Activated B cell treated with CpG ODN at 0.5 μM for 24 hours (primary cell): ENCODE measurements around the gene DHH. TPM values are rescaled to one million over a fixed set of nuclear protein-coding genes. Genes with fewer than 3 reads are reported as not detected.

Experiments
- ATAC-seq: fragments of 200-7000 bp; cut with Tn5 transposase; one replicate; pipeline ENCODE4 v1.10.0; 2021; ENCODE audit warnings: low read depth, mild to moderate bottlenecking, moderate library complexity
- CTCF ChIA-PET: fragments of 350-600 bp; sonication (Branson Sonifier 250); formaldehyde crosslinking; loops from one replicate; lab custom pipeline; 2021; ENCODE audit warnings: antibody characterized with exemption; lab: Charles Lee
- POLR2A ChIA-PET: fragments of 350-600 bp; sonication (Branson Sonifier 250); formaldehyde crosslinking; loops from one replicate; lab custom pipeline; 2021; ENCODE audit warnings: antibody characterized with exemption; lab: Charles Lee
- DNase-seq: peaks from one replicate; pipeline ENCODE4 v3.0.0; 2022
- H3K27ac Mint-ChIP-seq: one replicate; pipeline ENCODE4 v1.8.0; 2020; ENCODE audit warnings: mixed read lengths
- H3K27me3 Mint-ChIP-seq: one replicate; pipeline ENCODE4 v1.8.0; 2021; ENCODE audit warnings: mixed read lengths
- H3K36me3 Mint-ChIP-seq: one replicate; pipeline ENCODE4 v1.8.0; 2021; ENCODE audit warnings: low read depth, mixed read lengths
- H3K4me1 Mint-ChIP-seq: one replicate; pipeline ENCODE4 v1.8.0; 2021; ENCODE audit warnings: mixed read lengths
- H3K4me3 Mint-ChIP-seq: one replicate; pipeline ENCODE4 v1.8.0; 2020; ENCODE audit warnings: mild to moderate bottlenecking, mixed read lengths
- H3K9me3 Mint-ChIP-seq: one replicate; pipeline ENCODE4 v1.8.0; 2020; ENCODE audit warnings: mixed read lengths
- intact Hi-C: fragments of 100-400 bp; cut with micrococcal nuclease; formaldehyde crosslinking; loops from one replicate; pipeline ENCODE4 v1.15.1; 2024
- total RNA-seq: library from RNA; stranded (reverse); gene quantifications from 2 replicates; pipeline ENCODE4 v1.2.3, GENCODE V29; 2022
- TF ChIP-seq, protein P1 (sequence below): fragments of 200-600 bp; IDR thresholded peaks from one replicate; pipeline ENCODE4 v1.8.0; 2022; ENCODE audit warnings: antibody characterized with exemption, mild to moderate bottlenecking

The DHH gene
- total RNA-seq, 1 donor from 2014 or later, result 0.09 TPM

DNA sequence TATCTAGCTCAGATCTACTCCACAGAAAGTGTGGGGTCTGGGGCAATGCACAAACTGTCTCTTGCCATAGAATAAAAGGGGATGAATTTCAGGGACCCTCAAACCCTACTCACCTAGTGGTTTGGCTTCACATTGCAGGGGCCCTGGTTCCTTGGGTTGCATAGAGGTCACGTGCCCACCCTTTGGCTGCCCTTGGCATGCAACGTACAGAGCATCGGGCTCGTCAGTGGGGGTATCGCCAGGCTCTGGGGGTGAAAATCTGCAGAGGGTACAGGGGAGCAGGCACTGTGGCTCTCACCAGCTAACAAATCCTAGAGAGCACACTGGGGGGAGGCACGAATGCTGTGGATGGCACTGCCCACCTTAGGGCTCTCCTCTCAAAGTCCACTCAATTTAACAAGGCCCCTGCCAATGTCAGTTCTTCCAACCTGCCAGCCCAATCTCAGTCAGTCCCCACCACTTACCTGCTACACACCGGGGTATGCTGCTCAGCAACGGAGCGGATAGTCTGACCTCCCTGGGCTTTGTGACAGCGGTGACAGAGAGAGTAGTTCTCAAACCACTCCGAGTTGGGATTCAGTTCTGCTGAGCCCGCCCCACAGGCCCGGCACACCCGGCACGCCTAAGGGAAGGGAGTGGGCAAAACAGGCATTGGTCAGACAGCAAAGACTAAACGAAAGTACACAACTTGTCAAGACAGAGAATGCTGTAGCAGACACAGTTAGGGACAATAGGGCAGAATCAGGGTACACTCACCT is 42.0 kb downstream of the DHH start:
- no peak for ATAC-seq
- H3K27me3 Mint-ChIP-seq, result no peaks in the 10 kb centered on the region
- POLR2A ChIA-PET, result no interaction called here
- CTCF ChIA-PET, result no interaction called here
- peaks cover 80% of the 10 kb centered on the region for H3K36me3 Mint-ChIP-seq
- no peak overlapping the region for H3K27ac Mint-ChIP-seq
- H3K4me3 Mint-ChIP-seq, result no peak overlapping the region
- H3K4me1 Mint-ChIP-seq, result peaks cover 32% of the 10 kb centered on the region
- intact Hi-C loops, result no loop called here
- DNase-seq, result no peak
- TF ChIP-seq, protein P1, sequence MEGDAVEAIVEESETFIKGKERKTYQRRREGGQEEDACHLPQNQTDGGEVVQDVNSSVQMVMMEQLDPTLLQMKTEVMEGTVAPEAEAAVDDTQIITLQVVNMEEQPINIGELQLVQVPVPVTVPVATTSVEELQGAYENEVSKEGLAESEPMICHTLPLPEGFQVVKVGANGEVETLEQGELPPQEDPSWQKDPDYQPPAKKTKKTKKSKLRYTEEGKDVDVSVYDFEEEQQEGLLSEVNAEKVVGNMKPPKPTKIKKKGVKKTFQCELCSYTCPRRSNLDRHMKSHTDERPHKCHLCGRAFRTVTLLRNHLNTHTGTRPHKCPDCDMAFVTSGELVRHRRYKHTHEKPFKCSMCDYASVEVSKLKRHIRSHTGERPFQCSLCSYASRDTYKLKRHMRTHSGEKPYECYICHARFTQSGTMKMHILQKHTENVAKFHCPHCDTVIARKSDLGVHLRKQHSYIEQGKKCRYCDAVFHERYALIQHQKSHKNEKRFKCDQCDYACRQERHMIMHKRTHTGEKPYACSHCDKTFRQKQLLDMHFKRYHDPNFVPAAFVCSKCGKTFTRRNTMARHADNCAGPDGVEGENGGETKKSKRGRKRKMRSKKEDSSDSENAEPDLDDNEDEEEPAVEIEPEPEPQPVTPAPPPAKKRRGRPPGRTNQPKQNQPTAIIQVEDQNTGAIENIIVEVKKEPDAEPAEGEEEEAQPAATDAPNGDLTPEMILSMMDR, result no peak
- no peaks in the 10 kb centered on the region for H3K9me3 Mint-ChIP-seq

GRCh38 chr12:49051777-49052438 is 42.7 kb downstream of the DHH start:
- ChIA-PET CTCF (no interaction called here), POLR2A (no interaction called here)
- ATAC-seq, result no peak
- TF ChIP-seq, protein P1, result no peak
- intact Hi-C loops, result no loop called here
- Mint-ChIP-seq H3K9me3 (no peaks in the 10 kb centered on the region), H3K4me3 (no peak overlapping the region), H3K27ac (no peak overlapping the region), H3K36me3 (peaks cover 86% of the 10 kb centered on the region), H3K27me3 (no peaks in the 10 kb centered on the region), H3K4me1 (peaks cover 25% of the 10 kb centered on the region)
- no peak for DNase-seq

DNA sequence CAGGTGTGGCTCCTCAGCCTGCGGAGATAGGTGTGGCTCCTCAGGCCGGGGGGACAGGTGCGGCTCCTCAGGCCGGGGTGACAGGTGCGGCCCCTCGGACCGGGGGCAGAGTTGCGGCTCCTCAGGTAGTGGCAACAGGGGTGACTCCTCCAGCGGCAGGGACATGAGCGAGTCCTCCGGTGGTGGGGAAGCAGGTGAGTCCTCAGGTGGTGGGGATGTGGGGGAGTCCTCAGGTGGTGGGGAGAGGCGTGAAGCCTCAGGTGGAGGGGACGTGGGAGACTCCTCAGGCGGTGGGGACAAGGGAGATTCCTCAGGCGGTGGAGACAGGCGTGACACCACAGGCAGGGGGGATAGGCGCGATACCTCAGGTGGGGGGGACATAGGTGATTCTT is 43.2 kb downstream of the DHH start:
- POLR2A ChIA-PET, result no interaction called here
- no peak for ATAC-seq
- Mint-ChIP-seq H3K27me3 (no peaks in the 10 kb centered on the region), H3K9me3 (no peaks in the 10 kb centered on the region), H3K36me3 (peaks cover 91% of the 10 kb centered on the region), H3K4me1 (peaks cover 20% of the 10 kb centered on the region), H3K4me3 (no peak overlapping the region), H3K27ac (no peak overlapping the region)
- CTCF ChIA-PET, result no interaction called here
- no peak for DNase-seq
- TF ChIP-seq, protein P1, result no peak
- intact Hi-C loops, result no loop called here

GRCh38 chr12:49050507-49051372 is 43.9 kb downstream of the DHH start:
- Mint-ChIP-seq H3K27me3 (no peaks in the 10 kb centered on the region), H3K36me3 (peaks cover 94% of the 10 kb centered on the region), H3K4me3 (no peak overlapping the region), H3K4me1 (peaks cover 13% of the 10 kb centered on the region), H3K27ac (no peak overlapping the region), H3K9me3 (no peaks in the 10 kb centered on the region)
- ATAC-seq (no peak), DNase-seq (no peak)
- intact Hi-C loops, result no loop called here
- TF ChIP-seq, protein P1, result no peak
- ChIA-PET POLR2A (no interaction called here), CTCF (no interaction called here)
